ENCODE results near the gene ZPBP2. TPM values are rescaled to one million over a fixed set of nuclear protein-coding genes. Genes with fewer than 3 reads are reported as not detected.

Gene ZPBP2
- total RNA-seq, 1 experiment from 2014 or later, result not detected

- H3K4me3 ChIP-seq (ENCODE audit: low read length), result no peak overlapping the region
- intact Hi-C loops (cut with micrococcal nuclease), result no loop called here
- no peak overlapping the region for H3K4me2 ChIP-seq (ENCODE audit: low read length)
- no peaks in the 10 kb centered on the region for H3K9me2 ChIP-seq (replicated peaks; ENCODE audit: low read length)
- no peaks in the 10 kb centered on the region for H3K4me1 ChIP-seq (ENCODE audit: insufficient read depth, low read length)
- H3K9ac ChIP-seq (ENCODE audit: low read length), result no peak overlapping the region
- no TSS peak for BruUV-seq (replicated peaks)
- H3F3A ChIP-seq (ENCODE audit: low read length, unreplicated experiment), result no peaks in the 10 kb centered on the region
- H3K27me3 ChIP-seq (ENCODE audit: low read length), result no peaks in the 10 kb centered on the region
- H3K27ac ChIP-seq (ENCODE audit: low read length), result no peak overlapping the region
- CTCF ChIA-PET, result no interaction called here
- H3K9me3 ChIP-seq (ENCODE audit: low read length), result no peaks in the 10 kb centered on the region
- no peaks in the 10 kb centered on the region for H3K36me3 ChIP-seq (ENCODE audit: low read depth, low read length)
- no peak overlapping the region for H2AFZ ChIP-seq (ENCODE audit: low read length)
- no peaks in the 10 kb centered on the region for H3K79me2 ChIP-seq (ENCODE audit: low read length)
- POLR2A ChIA-PET (ENCODE audit: unreplicated experiment), result no interaction called here
- TF ChIP-seq EZH2 (IDR thresholded peaks at IDR 0.05; ENCODE audit: low read length, unreplicated experiment), result no peak
- no peak for TF ChIP-seq EZH2phosphoT487 (IDR thresholded peaks at IDR 0.05; ENCODE audit: borderline replicate concordance, low read length)
- no peak for TF ChIP-seq CTCF (conservative IDR thresholded peaks at IDR 0.05; ENCODE audit: low read depth, low read length)
- ATAC-seq (no peak), DNase-seq (no peak)
- H4K20me1 ChIP-seq (ENCODE audit: low read length), result no peaks in the 10 kb centered on the region
Measured at GRCh38 chr17:39913989-39914388, 46.0 kb downstream of the ZPBP2 start.

- CTCF ChIA-PET, result interaction anchor here (0.6 kb wide), 1 partner anchor 295 kb away, joined by 5 read pairs; no protein-coding TSS in a partner anchor
- no peaks in the 10 kb centered on the region for H3K36me3 ChIP-seq (ENCODE audit: low read depth, low read length)
Measured at GRCh38 chr17:39915559-39915958, 47.6 kb downstream of the ZPBP2 start.

More at GRCh38 chr17:39915559-39915958, 47.6 kb downstream of the ZPBP2 start:
- intact Hi-C loops (cut with micrococcal nuclease), result no loop called here
- Histone ChIP-seq H4K20me1 (ENCODE audit: low read length) (no peaks in the 10 kb centered on the region), H3K4me2 (ENCODE audit: low read length) (no peak overlapping the region), H3K27ac (ENCODE audit: low read length) (no peak overlapping the region), H3F3A (ENCODE audit: low read length, unreplicated experiment) (no peaks in the 10 kb centered on the region), H3K9me2 (replicated peaks; ENCODE audit: low read length) (no peaks in the 10 kb centered on the region), H3K27me3 (ENCODE audit: low read length) (no peaks in the 10 kb centered on the region), H3K9ac (ENCODE audit: low read length) (no peak overlapping the region), H3K4me3 (ENCODE audit: low read length) (no peak overlapping the region), H3K9me3 (ENCODE audit: low read length) (no peaks in the 10 kb centered on the region), H3K4me1 (ENCODE audit: insufficient read depth, low read length) (no peaks in the 10 kb centered on the region), H3K79me2 (ENCODE audit: low read length) (no peaks in the 10 kb centered on the region), H2AFZ (ENCODE audit: low read length) (no peak overlapping the region)
- BruUV-seq (replicated peaks), result no TSS peak
- TF ChIP-seq EZH2 (IDR thresholded peaks at IDR 0.05; ENCODE audit: low read length, unreplicated experiment) (no peak), EZH2phosphoT487 (IDR thresholded peaks at IDR 0.05; ENCODE audit: borderline replicate concordance, low read length) (no peak), CTCF (conservative IDR thresholded peaks at IDR 0.05; ENCODE audit: low read depth, low read length) (no peak)
- ATAC-seq (no peak), DNase-seq (no peak)
- POLR2A ChIA-PET (ENCODE audit: unreplicated experiment), result no interaction called here
